HEK293 (cell line): ENCODE measurements around the gene ZNF860.

Experiments used
- ZBTB8A ChIP-seq: fragments of 450-650 bp; formaldehyde crosslinking; IDR thresholded peaks from 2 replicates; pipeline ENCODE4 v1.5.1; 2016; ENCODE audit warnings: missing biosample characterization, missing genetic modification characterization
- ZNF19 ChIP-seq: fragments of 450-650 bp; formaldehyde crosslinking; IDR thresholded peaks from 2 replicates; pipeline ENCODE4; 2016; ENCODE audit warnings: missing biosample characterization, missing genetic modification characterization, low read depth
- ZNF549 ChIP-seq: fragments of 450-650 bp; IDR thresholded peaks from 2 replicates; pipeline ENCODE4 v1.5.1; 2018; ENCODE audit warnings: missing biosample characterization, missing genetic modification characterization, mild to moderate bottlenecking, inconsistent platforms, moderate library complexity
- ZNF792 ChIP-seq: fragments of 450-650 bp; formaldehyde crosslinking; IDR thresholded peaks from 2 replicates; pipeline ENCODE4 v1.5.1; 2016; ENCODE audit warnings: missing biosample characterization, missing genetic modification characterization
- TF ChIP-seq, protein P1 (sequence below): fragments of 450-650 bp; formaldehyde crosslinking; IDR thresholded peaks from 2 replicates; pipeline ENCODE4 v1.5.1; 2016; ENCODE audit warnings: missing biosample characterization, missing genetic modification characterization

DNA sequence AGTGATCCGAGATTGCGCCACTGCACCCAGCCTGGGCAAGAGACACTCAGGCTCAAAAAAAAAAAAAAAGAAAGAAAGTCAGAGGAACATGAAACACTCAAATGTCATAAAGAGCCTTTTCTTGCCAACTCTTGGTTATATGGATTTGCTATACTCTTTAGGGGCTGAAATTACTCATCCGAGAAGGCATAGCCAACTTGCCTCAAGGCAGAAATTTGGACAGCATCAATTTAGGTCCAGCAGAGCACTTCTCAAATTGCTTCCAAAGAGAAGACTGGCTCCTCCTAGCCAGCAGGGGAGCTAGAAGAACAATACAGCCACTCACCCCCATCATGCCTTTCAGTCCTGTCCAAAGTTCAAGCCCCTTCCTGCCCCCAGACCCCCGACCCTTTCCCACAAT, 44.3 kb upstream of the ZNF860 start:
- TF ChIP-seq ZNF792 (no peak), ZBTB8A (no peak), ZNF19 (tag by site-specific recombination) (no peak), ZNF549 (tag by site-specific recombination) (no peak)
- TF ChIP-seq, protein P1, sequence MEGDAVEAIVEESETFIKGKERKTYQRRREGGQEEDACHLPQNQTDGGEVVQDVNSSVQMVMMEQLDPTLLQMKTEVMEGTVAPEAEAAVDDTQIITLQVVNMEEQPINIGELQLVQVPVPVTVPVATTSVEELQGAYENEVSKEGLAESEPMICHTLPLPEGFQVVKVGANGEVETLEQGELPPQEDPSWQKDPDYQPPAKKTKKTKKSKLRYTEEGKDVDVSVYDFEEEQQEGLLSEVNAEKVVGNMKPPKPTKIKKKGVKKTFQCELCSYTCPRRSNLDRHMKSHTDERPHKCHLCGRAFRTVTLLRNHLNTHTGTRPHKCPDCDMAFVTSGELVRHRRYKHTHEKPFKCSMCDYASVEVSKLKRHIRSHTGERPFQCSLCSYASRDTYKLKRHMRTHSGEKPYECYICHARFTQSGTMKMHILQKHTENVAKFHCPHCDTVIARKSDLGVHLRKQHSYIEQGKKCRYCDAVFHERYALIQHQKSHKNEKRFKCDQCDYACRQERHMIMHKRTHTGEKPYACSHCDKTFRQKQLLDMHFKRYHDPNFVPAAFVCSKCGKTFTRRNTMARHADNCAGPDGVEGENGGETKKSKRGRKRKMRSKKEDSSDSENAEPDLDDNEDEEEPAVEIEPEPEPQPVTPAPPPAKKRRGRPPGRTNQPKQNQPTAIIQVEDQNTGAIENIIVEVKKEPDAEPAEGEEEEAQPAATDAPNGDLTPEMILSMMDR (tag by site-specific recombination), result no peak
